SU-DHL-6 (cell line): Measurements from ENCODE around the gene DLD.

ENCODE experiments used
- EZH2phosphoT487 ChIP-seq: fragments of 200-600 bp; sonication (generic), shearing (Covaris generic); conservative IDR thresholded peaks from 2 replicates; pipeline ENCODE4 v1.6.1; 2018; ENCODE audit warnings: mild to moderate bottlenecking, antibody characterized with exemption, low read length, moderate library complexity, mixed read lengths
- TF ChIP-seq, protein P1 (sequence below): fragments of 200-600 bp; sonication (generic); IDR thresholded peaks from one replicate; pipeline ENCODE4 v1.5.1; 2017; ENCODE audit warnings: antibody characterized with exemption, mild to moderate bottlenecking, low read length, moderate library complexity; ENCODE audit not compliant: insufficient read depth, poor library complexity, severe bottlenecking

DNA sequence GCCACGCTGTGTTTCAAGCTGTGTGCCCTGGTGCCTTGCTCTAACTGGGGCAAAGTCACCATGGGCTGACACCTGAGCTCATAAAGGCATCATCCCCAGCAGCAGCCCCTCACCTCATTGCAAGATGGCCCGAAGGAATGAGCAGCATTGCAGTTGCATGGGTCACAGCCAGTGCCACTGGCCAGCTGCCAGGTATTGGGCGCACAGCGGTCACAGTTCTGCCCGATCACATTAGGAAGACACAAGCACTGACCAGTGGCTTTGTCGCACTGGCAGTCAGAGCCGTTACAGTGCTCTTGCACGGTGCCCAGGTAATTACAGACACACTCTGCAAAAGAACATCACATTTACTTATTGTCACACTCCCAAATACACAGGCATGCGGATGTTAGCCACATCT is 60.9 kb downstream of the DLD start:
- TF ChIP-seq, protein P1, sequence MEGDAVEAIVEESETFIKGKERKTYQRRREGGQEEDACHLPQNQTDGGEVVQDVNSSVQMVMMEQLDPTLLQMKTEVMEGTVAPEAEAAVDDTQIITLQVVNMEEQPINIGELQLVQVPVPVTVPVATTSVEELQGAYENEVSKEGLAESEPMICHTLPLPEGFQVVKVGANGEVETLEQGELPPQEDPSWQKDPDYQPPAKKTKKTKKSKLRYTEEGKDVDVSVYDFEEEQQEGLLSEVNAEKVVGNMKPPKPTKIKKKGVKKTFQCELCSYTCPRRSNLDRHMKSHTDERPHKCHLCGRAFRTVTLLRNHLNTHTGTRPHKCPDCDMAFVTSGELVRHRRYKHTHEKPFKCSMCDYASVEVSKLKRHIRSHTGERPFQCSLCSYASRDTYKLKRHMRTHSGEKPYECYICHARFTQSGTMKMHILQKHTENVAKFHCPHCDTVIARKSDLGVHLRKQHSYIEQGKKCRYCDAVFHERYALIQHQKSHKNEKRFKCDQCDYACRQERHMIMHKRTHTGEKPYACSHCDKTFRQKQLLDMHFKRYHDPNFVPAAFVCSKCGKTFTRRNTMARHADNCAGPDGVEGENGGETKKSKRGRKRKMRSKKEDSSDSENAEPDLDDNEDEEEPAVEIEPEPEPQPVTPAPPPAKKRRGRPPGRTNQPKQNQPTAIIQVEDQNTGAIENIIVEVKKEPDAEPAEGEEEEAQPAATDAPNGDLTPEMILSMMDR: no peak
- TF ChIP-seq EZH2phosphoT487: no peak
